ENCODE results near the gene RNF186. TPM values are rescaled to one million over a fixed set of nuclear protein-coding genes. Genes with fewer than 3 reads are reported as not detected.

RNF186 gene
- total and polyA plus RNA-seq, 2 of the 13 experiments (the other 11 are each of a cell fraction or from before 2014, with no cell fraction given) = 0.07 to 0.20 TPM

DNA sequence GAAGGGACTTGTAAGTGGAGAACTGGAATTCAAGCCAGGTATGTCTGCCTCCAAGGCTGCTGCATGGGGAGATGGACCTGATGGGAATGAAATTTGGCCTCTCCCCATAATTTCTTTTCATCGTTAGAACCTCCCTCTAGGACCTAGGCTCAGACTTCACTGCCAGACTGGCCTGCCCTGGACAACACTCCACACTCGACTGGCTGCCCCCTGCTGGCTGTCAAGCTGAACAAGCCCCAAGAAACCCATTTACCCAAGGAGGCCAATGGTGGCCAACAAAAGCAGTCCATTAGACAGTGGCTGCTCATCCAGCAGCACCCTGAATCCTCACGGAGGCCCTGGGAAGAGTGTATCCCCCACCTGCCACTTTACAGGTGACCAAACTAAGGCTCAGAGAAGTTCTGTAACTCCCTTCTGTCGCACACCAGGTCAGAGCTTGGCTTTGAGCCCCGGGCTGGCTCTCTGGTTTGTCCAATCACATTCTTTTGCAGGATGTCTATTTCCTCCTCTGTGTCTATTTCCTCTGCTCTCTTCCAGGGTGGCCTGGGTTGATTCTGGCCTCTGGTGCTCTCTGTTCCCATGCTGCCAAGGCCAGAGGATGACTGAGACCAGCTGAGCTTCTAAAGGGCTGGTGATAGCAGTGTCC, 3.8 kb downstream of the RNF186 start (continued):
- TF ChIP-seq YY1 (IDR thresholded peaks at IDR 0.05; ENCODE audit: insufficient read depth, insufficient replicate concordance, low read depth, low read length) (peak; percentile 20), STAG1 (CRISPR knock-in tag; IDR thresholded peaks at IDR 0.05) (peak; percentile 58)

DNA sequence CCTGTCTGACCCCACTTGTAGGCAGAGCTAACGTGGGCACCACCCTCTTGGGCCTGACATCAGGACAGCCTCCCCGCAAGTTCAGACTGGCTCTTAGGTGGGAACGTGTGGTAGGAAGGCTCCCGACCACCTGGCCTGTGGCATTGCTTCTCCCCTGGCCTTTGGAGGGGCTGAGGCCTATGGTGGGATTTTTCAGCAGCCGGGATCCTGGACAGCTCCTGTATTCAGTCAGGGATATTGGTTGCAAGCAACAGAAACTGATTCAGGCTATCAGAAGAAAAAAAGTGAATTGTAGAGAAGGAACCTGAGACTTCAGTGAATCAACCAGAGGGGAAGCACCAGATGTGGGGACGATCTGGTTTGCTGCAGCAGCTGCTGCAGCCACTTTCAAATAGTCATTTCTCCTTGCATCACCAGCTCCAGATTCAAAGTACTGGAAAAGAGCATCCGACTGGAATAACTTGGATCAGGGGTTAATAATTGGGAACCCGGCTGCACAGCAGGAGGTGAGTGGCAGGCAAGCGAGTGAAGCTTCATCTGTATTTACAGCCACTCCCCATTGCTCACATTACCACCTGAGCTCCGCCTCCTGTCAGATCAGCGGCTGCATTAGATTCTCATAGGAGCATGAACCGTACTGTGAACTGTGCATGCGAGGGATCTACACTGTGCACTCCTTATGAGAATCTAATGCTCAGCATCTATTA, 5.9 kb downstream of the RNF186 start:
- ChIA-PET POLR2A (no interaction called here), CTCF (ENCODE audit: low intra/inter-chr PET ratio, low total read pairs) (no interaction called here)
- Histone ChIP-seq H4K20me1 (ENCODE audit: insufficient read depth, low read length) (no peaks in the 10 kb centered on the region), H3K79me2 (ENCODE audit: insufficient read depth, low read length) (no peaks in the 10 kb centered on the region), H3K9ac (ENCODE audit: insufficient read depth, low read depth, low read length) (no peak overlapping the region), H3K27me3 (ENCODE audit: control insufficient read depth in 1 of 2, insufficient read depth in 2 of 2, low read length in 2 of 2) (peaks cover 0 to 14% of the 10 kb centered on the region in 2 experiments; a peak in 3 of 5 replicates), H3K4me1 (ENCODE audit: insufficient read depth, low read length) (peaks cover 9% of the 10 kb centered on the region), H3K4me2 (ENCODE audit: low read depth, low read length) (no peak overlapping the region), H3K4me3 (replicated peaks in 1 of 3; ENCODE audit: insufficient read depth in 1 of 3, low read depth in 2 of 3, low read length in 3 of 3) (no peak overlapping the region), H3K36me3 (replicated peaks in 1 of 2; ENCODE audit: control insufficient read depth in 1 of 2, insufficient read depth in 2 of 2, low read length in 2 of 2) (no peaks in the 10 kb centered on the region), H3K27ac (ENCODE audit: extremely low read length, insufficient read depth, low read length) (no peak overlapping the region), H3K9me3 (ENCODE audit: low read length) (no peaks in the 10 kb centered on the region), H2AFZ (ENCODE audit: low read length) (no peak overlapping the region)
- intact Hi-C loops (cut with micrococcal nuclease; ENCODE audit: unreplicated experiment) = no loop called here
- no peak for ATAC-seq
- no peak for DNase-seq (ENCODE audit: low spot score)
- in situ Hi-C loops (cut with HindIII; ENCODE audit: extremely low pct_ligation_motif_present, low pct_unique_long_range_greater_than_20kb) = no loop called here
- 20% methylated on average over 9 of the region's 13 CpGs for WGBS (ENCODE audit: low lambda C conversion rate)
- BruUV-seq (replicated peaks) = no TSS peak
- TF ChIP-seq, protein P1, sequence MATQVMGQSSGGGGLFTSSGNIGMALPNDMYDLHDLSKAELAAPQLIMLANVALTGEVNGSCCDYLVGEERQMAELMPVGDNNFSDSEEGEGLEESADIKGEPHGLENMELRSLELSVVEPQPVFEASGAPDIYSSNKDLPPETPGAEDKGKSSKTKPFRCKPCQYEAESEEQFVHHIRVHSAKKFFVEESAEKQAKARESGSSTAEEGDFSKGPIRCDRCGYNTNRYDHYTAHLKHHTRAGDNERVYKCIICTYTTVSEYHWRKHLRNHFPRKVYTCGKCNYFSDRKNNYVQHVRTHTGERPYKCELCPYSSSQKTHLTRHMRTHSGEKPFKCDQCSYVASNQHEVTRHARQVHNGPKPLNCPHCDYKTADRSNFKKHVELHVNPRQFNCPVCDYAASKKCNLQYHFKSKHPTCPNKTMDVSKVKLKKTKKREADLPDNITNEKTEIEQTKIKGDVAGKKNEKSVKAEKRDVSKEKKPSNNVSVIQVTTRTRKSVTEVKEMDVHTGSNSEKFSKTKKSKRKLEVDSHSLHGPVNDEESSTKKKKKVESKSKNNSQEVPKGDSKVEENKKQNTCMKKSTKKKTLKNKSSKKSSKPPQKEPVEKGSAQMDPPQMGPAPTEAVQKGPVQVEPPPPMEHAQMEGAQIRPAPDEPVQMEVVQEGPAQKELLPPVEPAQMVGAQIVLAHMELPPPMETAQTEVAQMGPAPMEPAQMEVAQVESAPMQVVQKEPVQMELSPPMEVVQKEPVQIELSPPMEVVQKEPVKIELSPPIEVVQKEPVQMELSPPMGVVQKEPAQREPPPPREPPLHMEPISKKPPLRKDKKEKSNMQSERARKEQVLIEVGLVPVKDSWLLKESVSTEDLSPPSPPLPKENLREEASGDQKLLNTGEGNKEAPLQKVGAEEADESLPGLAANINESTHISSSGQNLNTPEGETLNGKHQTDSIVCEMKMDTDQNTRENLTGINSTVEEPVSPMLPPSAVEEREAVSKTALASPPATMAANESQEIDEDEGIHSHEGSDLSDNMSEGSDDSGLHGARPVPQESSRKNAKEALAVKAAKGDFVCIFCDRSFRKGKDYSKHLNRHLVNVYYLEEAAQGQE (IDR thresholded peaks at IDR 0.05; ENCODE audit: borderline replicate concordance in 1 of 2, low read depth in 1 of 2, low read length in 2 of 2) = peak; percentile 36 to 90
- no peak for TF ChIP-seq WIZ (CRISPR knock-in tag; IDR thresholded peaks at IDR 0.05)
- peak; percentile 66; the same call in 1 of the 2 replicates for TF ChIP-seq MIER2 (CRISPR knock-in tag; IDR thresholded peaks at IDR 0.05)
- no peak for FAIRE-seq

Data from HepG2 (cell line).